Panc1 (cell line): Measurements from ENCODE around the gene PTH2.
"Not testable (repeated sequence)": the region's sequence is repeated elsewhere in the genome, so short reads cannot be mapped to it uniquely, and the experiment has no call there.

Experiments used
- CTCF ChIP-seq: fragments of 450-650 bp; IDR thresholded peaks from 2 replicates; pipeline ENCODE4 v1.5.1; 2017; ENCODE audit warnings: mild to moderate bottlenecking
- POLR2AphosphoS5 ChIP-seq: IDR thresholded peaks from 2 replicates; pipeline ENCODE4 v1.6.1; 2012; ENCODE audit warnings: mild to moderate bottlenecking, low read depth, low read length, moderate library complexity
- REST ChIP-seq, 2 experiments: IDR thresholded peaks; 2 replicates each; pipeline ENCODE4 v1.6.1; 2011 to 2012; ENCODE audit warnings: low read depth in 2 of 2, control low read depth in 1 of 2, low read length in 1 of 2, mild to moderate bottlenecking in 1 of 2, moderate library complexity in 1 of 2; ENCODE audit not compliant: insufficient read depth in 1 of 2

GRCh38 chr19:49461130-49461529, 37.9 kb upstream of the PTH2 start:
- not testable (repeated sequence) for TF ChIP-seq REST (IDR thresholded peaks at IDR 0.05; ENCODE audit: insufficient read depth in 1 of 2, low read depth in 2 of 2, low read length in 1 of 2); CTCF; POLR2AphosphoS5
